ENCODE data around the gene MELTF. TPM values are rescaled to one million over a fixed set of nuclear protein-coding genes. Genes with fewer than 3 reads are reported as not detected.
A peak's percentile ranks its signal among the peaks of the same experiment; 100 is the strongest.

Gene MELTF
- total RNA-seq, 1 experiment from 2014 or later = 9.2 TPM

DNA sequence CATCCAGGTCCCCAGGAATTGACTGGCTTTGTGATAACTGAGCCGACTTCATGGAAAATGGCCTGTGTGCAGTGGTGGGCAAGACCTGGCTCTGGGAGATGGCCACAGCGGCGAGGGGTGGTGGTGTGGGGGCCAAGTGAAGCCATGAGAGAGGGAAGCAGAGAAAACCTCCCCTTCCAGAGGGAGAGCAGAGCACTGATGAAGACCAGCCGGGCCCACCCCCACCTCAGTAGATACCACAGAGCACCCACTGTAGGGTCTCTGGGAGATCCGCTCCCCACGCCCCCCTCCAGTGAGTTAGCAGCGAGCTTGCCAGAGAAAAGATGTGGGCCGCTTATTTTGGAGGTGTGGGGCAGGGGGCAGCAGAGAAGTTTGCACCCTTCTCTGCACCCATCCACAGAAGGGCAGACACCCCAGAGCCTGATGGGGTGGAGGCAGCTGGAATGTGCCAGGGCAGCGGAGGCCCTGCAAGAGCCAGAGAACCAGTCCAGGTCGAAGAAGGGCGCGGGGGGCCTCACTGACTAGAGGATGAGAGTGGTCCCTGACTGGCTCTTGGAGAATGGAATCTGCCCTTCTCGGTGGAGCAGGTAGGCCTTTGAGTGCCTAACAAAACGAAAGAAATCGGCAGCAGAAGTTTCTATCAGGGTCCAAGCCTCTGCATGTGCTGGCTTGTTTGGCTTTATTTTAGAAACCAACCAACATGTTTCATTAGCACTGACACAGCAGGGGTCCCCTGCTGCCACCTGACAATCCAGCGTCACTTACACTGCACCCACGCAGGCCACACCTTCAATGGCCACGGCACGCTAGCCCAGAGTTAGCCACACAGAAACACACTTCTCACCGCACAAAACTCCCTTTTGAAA, 28.3 kb downstream of the MELTF start:
- H2BK12ac ChIP-seq (ENCODE audit: insufficient read length, low read depth, low read length) = no peak overlapping the region
- H3K23ac ChIP-seq (ENCODE audit: insufficient read length, low read depth, low read length) = no peak overlapping the region
- no peak overlapping the region for H2BK120ac ChIP-seq (ENCODE audit: low read depth, low read length, poor library complexity, severe bottlenecking)
- H3K4me2 ChIP-seq (ENCODE audit: insufficient read depth, insufficient read length, low read length) = no peak overlapping the region
- H3K18ac ChIP-seq (ENCODE audit: insufficient read length, low read depth, low read length) = no peak overlapping the region
- H3K27ac Mint-ChIP-seq = no peak overlapping the region
- H3K56ac ChIP-seq (ENCODE audit: insufficient read length, low read depth, low read length) = no peak overlapping the region
- no peak overlapping the region for H4K5ac ChIP-seq (ENCODE audit: insufficient read length, low read depth, low read length)
- H4K8ac ChIP-seq (replicated peaks; ENCODE audit: insufficient read length, low read depth, low read length) = no peak overlapping the region
- DNase-seq = peak; percentile 26
- no peak overlapping the region for H2AK5ac ChIP-seq (ENCODE audit: insufficient read length, low read length)
- no peak overlapping the region for H3K14ac ChIP-seq (ENCODE audit: insufficient read depth, low read length)
- H2BK15ac ChIP-seq (ENCODE audit: low read depth, low read length) = no peak overlapping the region
- no peak overlapping the region for H2AFZ ChIP-seq (ENCODE audit: low read length)
- peaks cover 28% of the 10 kb centered on the region for H3K27me3 Mint-ChIP-seq (ENCODE audit: low read depth)
- no peaks in the 10 kb centered on the region for H4K20me1 ChIP-seq (ENCODE audit: control insufficient read depth, insufficient read depth, insufficient read length)
- no peak overlapping the region for H2BK5ac ChIP-seq (ENCODE audit: insufficient read length, low read length)
- WGBS (ENCODE audit: extremely low coverage, insufficient read length, low lambda C conversion rate) = no CpG with 5 or more reads among the region's 20 CpGs
- H3K23me2 ChIP-seq (ENCODE audit: insufficient read length, low read depth, low read length, poor library complexity, severe bottlenecking) = peaks cover 4% of the 10 kb centered on the region
- H3K4me3 Mint-ChIP-seq = peak overlapping the region; percentile 10 to 78
- 0 out of 2 replicates have a peak, but pooled peaks cover 6% of the 10 kb centered on the region for H3K4me1 ChIP-seq (ENCODE audit: insufficient read depth, low read length)
- peaks cover 17% of the 10 kb centered on the region in 2 experiments for H3K4me1 Mint-ChIP-seq
- no peak overlapping the region for H2BK20ac ChIP-seq (ENCODE audit: low read depth, low read length, poor library complexity, severe bottlenecking)
- H3K4ac ChIP-seq (ENCODE audit: low read depth, low read length) = no peak overlapping the region
- H3T11ph ChIP-seq (ENCODE audit: low read length) = no peak overlapping the region
- H3K79me1 ChIP-seq (ENCODE audit: insufficient read depth, low read depth, low read length, poor library complexity, severe bottlenecking) = no peaks in the 10 kb centered on the region
- H3K9me3 ChIP-seq (ENCODE audit: control insufficient read depth, low read depth, low read length) = no peaks in the 10 kb centered on the region
- H3K27ac ChIP-seq (ENCODE audit: insufficient read length, low read depth, low read length) = no peak overlapping the region
- H3K36me3 Mint-ChIP-seq (ENCODE audit: insufficient read depth in 1 of 3, low read depth in 3 of 3) = peaks cover 3 to 13% (median 6%) of the 10 kb centered on the region in 3 experiments; a peak in 5 of 7 replicates
- H3K79me2 ChIP-seq (ENCODE audit: insufficient read depth, low read length) = no peaks in the 10 kb centered on the region
- TF ChIP-seq, protein P1, sequence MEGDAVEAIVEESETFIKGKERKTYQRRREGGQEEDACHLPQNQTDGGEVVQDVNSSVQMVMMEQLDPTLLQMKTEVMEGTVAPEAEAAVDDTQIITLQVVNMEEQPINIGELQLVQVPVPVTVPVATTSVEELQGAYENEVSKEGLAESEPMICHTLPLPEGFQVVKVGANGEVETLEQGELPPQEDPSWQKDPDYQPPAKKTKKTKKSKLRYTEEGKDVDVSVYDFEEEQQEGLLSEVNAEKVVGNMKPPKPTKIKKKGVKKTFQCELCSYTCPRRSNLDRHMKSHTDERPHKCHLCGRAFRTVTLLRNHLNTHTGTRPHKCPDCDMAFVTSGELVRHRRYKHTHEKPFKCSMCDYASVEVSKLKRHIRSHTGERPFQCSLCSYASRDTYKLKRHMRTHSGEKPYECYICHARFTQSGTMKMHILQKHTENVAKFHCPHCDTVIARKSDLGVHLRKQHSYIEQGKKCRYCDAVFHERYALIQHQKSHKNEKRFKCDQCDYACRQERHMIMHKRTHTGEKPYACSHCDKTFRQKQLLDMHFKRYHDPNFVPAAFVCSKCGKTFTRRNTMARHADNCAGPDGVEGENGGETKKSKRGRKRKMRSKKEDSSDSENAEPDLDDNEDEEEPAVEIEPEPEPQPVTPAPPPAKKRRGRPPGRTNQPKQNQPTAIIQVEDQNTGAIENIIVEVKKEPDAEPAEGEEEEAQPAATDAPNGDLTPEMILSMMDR (conservative IDR thresholded peaks at IDR 0.05) = no peak
- H3K9me3 Mint-ChIP-seq = peaks cover 0 to 3% of the 10 kb centered on the region in 2 experiments; a peak in 2 of 5 replicates
- no peak overlapping the region for H3K9ac ChIP-seq (ENCODE audit: extremely low read depth, insufficient read length, low read length)
- no peak overlapping the region for H4K91ac ChIP-seq (ENCODE audit: insufficient read length, low read depth, low read length)
- peaks cover 9% of the 10 kb centered on the region; the same call in 1 of the 2 replicates for H3K27me3 ChIP-seq (ENCODE audit: insufficient read depth, low read length)

Data from H9 (cell line).